ENCODE data around the gene ZCCHC13. TPM values are rescaled to one million over a fixed set of nuclear protein-coding genes. Genes with fewer than 3 reads are reported as not detected.

ZCCHC13 gene
- total RNA-seq, 4 donors from 2014 or later: not detected

DNA sequence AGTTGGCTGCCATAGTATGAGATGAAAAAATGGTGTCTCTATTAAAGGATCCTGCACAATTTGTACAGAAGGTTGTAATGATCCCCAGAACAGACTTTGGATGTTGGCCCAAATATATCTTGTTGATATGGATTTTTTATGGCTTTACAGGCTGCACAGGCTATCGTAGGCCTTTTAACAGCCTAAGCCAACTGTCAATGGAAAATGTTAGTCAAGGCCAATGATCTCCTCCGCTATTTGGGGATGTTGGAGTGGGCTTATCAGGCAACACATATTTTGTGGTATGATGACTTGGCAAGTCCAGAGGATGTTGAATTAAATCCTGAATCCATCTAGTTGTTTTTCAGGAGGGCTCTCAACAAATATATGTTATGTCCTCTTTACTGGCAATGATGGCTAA lies 42.1 kb downstream of the ZCCHC13 start:
- Histone ChIP-seq H3K4me1 (no peaks in the 10 kb centered on the region), H3K4me3 (no peak overlapping the region), H3K36me3 (no peaks in the 10 kb centered on the region), H3K27ac (no peak overlapping the region), H3K27me3 (no peaks in the 10 kb centered on the region), H3K9me3 (no peaks in the 10 kb centered on the region)
- 62 to 78% methylated on average over 2 of the region's 2 CpGs for WGBS, 2 donors
- TF ChIP-seq EP300 (IDR thresholded peaks at IDR 0.05) (no peak), POLR2A (IDR thresholded peaks at IDR 0.05) (no peak)
- TF ChIP-seq, protein P1, sequence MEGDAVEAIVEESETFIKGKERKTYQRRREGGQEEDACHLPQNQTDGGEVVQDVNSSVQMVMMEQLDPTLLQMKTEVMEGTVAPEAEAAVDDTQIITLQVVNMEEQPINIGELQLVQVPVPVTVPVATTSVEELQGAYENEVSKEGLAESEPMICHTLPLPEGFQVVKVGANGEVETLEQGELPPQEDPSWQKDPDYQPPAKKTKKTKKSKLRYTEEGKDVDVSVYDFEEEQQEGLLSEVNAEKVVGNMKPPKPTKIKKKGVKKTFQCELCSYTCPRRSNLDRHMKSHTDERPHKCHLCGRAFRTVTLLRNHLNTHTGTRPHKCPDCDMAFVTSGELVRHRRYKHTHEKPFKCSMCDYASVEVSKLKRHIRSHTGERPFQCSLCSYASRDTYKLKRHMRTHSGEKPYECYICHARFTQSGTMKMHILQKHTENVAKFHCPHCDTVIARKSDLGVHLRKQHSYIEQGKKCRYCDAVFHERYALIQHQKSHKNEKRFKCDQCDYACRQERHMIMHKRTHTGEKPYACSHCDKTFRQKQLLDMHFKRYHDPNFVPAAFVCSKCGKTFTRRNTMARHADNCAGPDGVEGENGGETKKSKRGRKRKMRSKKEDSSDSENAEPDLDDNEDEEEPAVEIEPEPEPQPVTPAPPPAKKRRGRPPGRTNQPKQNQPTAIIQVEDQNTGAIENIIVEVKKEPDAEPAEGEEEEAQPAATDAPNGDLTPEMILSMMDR (IDR thresholded peaks at IDR 0.05): no peak
- no peak for DNase-seq (ENCODE audit: low spot score in 2 of 2)

DNA sequence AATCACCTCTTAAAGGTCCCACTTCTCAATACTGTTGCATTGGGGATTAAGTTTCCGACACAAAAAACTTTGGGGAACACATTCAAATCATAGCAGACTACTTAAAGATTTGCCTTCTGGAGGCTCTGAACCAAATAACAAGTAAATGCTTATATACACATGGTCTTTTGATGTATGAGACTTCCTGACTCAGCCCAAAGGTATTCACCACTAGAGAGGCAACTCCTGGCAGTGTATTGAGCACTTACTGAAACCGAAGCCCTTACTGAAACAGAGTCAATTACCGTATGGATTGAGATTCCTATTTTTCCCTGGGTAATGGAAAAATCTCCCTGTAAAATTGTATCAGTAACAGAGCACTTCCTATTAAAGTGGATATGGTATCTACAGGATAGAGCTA lies 45.4 kb downstream of the ZCCHC13 start:
- H3K4me3 ChIP-seq: no peak overlapping the region
- WGBS, 2 donors: 64 to 75% methylated on average over 2 to 3 of the region's 3 CpGs
- no peaks in the 10 kb centered on the region for H3K9me3 ChIP-seq
- no peaks in the 10 kb centered on the region for H3K27me3 ChIP-seq
- no peak for DNase-seq (ENCODE audit: low spot score in 2 of 2)
- no peaks in the 10 kb centered on the region for H3K36me3 ChIP-seq
- H3K4me1 ChIP-seq: no peaks in the 10 kb centered on the region
- no peak overlapping the region for H3K27ac ChIP-seq
- TF ChIP-seq POLR2A (IDR thresholded peaks at IDR 0.05): no peak
- TF ChIP-seq EP300 (IDR thresholded peaks at IDR 0.05): no peak
- TF ChIP-seq, protein P1 (IDR thresholded peaks at IDR 0.05): no peak

DNA sequence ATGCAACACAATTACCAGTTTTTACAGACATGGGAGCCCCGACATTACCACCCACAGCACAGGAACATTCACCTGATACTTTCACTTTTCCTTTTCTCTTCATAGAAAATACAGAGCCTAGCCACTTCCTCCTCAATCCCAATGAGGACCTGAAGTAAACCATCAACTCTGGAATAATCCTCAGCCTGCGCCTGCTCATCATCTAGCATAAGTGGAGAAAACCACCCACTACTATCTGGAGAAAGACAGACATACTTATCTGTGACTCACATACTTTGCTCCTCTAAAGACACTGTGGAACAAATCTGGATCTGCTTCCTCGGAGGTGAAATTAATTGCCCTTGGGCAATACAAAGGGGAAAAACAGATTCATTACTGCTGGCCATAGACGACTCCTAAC lies 47.8 kb downstream of the ZCCHC13 start:
- DNase-seq (ENCODE audit: low spot score in 2 of 2): no peak
- Histone ChIP-seq H3K36me3 (no peaks in the 10 kb centered on the region), H3K4me3 (no peak overlapping the region), H3K27ac (no peak overlapping the region), H3K27me3 (no peaks in the 10 kb centered on the region), H3K9me3 (no peaks in the 10 kb centered on the region), H3K4me1 (no peaks in the 10 kb centered on the region)
- WGBS, 2 donors: 77 to 78% methylated on average over 4 of the region's 4 CpGs
- no peak for TF ChIP-seq EP300 (IDR thresholded peaks at IDR 0.05)
- no peak for TF ChIP-seq POLR2A (IDR thresholded peaks at IDR 0.05)
- TF ChIP-seq, protein P1 (IDR thresholded peaks at IDR 0.05): no peak

DNA sequence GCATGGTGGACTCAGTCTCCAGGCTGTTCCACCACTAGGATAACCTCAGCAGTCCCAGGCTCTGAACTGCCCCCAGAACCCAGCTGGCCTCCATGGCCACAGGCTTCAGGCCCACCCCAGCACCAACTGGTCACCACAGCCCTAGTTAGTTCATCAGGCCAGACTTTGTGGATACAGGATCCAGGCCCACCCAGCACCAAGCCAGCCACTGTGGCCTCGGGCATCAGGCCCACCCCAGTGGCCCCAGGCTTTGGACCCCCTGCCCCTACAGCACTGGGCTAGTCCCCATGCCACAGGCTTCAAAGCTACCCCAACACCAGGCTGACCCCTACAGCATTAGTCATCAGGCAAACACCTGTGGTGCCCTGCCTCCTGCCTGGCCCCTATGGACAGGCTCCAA lies 50.0 kb downstream of the ZCCHC13 start:
- no peaks in the 10 kb centered on the region for H3K36me3 ChIP-seq
- no peak for DNase-seq (ENCODE audit: low spot score in 2 of 2)
- no peaks in the 10 kb centered on the region for H3K9me3 ChIP-seq
- no peak for TF ChIP-seq EP300 (IDR thresholded peaks at IDR 0.05)
- TF ChIP-seq, protein P1 (IDR thresholded peaks at IDR 0.05): no peak
- no peak for TF ChIP-seq POLR2A (IDR thresholded peaks at IDR 0.05)
- no peak overlapping the region for H3K4me3 ChIP-seq
- WGBS, 2 donors: 43% methylated on average over 1 of the region's 1 CpG; no CpG with 5 or more reads in 1 of the 2 donors
- H3K27ac ChIP-seq: no peak overlapping the region
- H3K4me1 ChIP-seq: no peaks in the 10 kb centered on the region
- no peaks in the 10 kb centered on the region for H3K27me3 ChIP-seq

Small RNA genes lying within 50 kb of the gene (small RNA-seq; reads per million reads assigned to genes)
- gene AC004386.2 (not detected), gene MIR374A (13.9 reads per million, percentile 91 among the genes with 10 or more reads in this experiment), gene MIR545 (0.47 reads per million), gene RF02119 (not detected), gene RF02120 (not detected), gene RF02121 (not detected), gene RF02122 (not detected), gene RF02123 (not detected)

Other genes starting within 250 kb of the ZCCHC13 start
- 10 to 100 TPM in 2 of 4 donors, 1 to 10 TPM in 2; 9.2 to 13.3 (median 10.8) TPM for gene SLC16A2, start 117.3 kb downstream of the ZCCHC13 start, total RNA-seq

Measured in tibial nerve (tissue), 4 donors.